ENCODE results near the gene STK38L.

GRCh38 chr12:27246774-27247173 lies 2.7 kb downstream of the STK38L start:
- no peak for TF ChIP-seq NR2C1 (IDR thresholded peaks at IDR 0.05)
- TF ChIP-seq TCF12 (IDR thresholded peaks at IDR 0.05; ENCODE audit: low read depth, low read length): no peak
- TF ChIP-seq POLR2AphosphoS5 (IDR thresholded peaks at IDR 0.05; ENCODE audit: low read length): no peak
- no peak for TF ChIP-seq CTCF (IDR thresholded peaks at IDR 0.05 in 2 of 3, conservative IDR thresholded peaks at IDR 0.05 in 1 of 3; ENCODE audit: control insufficient read depth in 2 of 3, extremely low read depth in 1 of 3, insufficient read depth in 1 of 3, low read depth in 3 of 3, low read length in 3 of 3)
- no peak for TF ChIP-seq TAF1 (IDR thresholded peaks at IDR 0.05; ENCODE audit: borderline replicate concordance, low read depth, low read length)

Measured in GM12878 (cell line).